ENCODE measurements around the gene CHKB. TPM values are rescaled to one million over a fixed set of nuclear protein-coding genes. Genes with fewer than 3 reads are reported as not detected.

Gene CHKB
- total RNA-seq, 2 experiments from 2014 or later: 101 to 111 TPM

DNA sequence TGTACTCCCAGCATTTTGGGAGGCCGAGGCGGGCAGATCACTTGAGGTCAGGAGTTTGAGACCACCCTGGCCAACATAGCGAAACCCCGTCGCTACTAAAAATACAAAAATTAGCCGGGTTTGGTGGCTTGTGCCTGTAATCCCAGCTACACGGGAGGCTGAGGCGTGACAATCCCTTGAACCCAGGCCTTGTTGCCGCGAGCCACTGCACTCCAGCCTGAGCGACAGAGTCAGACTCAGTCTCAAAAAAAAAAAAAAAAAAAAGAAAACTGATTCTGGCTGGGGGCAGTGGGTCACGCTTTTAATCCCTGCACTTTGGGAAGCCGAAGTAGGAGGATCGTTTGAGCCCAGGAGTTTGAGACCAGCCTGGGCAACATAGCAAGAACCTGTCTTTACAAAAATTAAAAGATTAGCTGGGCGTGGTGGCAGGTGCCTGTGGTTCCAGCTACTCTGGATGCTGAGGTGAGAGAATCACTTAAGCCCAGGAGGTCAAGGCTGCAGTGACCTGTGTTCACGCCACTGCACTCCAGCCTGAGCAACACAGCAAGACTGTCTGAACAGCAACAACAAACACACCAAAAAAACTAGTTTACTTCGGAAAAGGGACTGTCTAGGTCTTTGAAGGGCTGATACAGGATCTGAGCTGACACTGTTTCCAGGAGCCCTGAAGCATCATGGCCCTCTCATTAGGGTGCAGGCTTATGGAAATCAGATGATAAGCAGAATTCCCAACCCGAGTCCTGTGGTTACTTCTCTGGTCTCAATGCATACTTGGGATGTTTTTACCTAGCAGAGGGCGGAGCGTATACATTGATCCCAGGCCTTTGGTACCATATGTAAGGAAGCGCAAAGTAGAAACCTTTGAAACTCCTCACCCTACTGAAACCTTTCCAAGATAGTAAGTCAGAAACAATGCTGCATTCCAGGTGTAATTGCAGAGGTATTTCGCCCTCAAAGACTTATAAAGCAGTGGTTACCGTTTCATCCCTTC lies 1.8 kb upstream of the CHKB start:
- ChIA-PET CTCF (interaction anchor here (0.7 to 1.7 kb wide), 2 partner anchors 33 to 58 kb away, joined by 4 to 5 read pairs; no protein-coding TSS in a partner anchor), POLR2A (interaction anchor here (0.8 to 3.1 kb wide), 7 partner anchors 9 to 76 kb away, joined by 3 to 27 read pairs (median 5); partner anchors contain the start of genes LMF2, NCAPH2 and TYMP)
- no peak for DNase-seq
- Mint-ChIP-seq H3K27ac (no peak overlapping the region), H3K4me3 (peak overlapping the region; percentile 81), H3K4me1 (peaks cover 28% of the 10 kb centered on the region), H3K27me3 (no peaks in the 10 kb centered on the region), H3K36me3 (ENCODE audit: low read depth) (peaks cover 13% of the 10 kb centered on the region), H3K9me3 (no peaks in the 10 kb centered on the region)

DNA sequence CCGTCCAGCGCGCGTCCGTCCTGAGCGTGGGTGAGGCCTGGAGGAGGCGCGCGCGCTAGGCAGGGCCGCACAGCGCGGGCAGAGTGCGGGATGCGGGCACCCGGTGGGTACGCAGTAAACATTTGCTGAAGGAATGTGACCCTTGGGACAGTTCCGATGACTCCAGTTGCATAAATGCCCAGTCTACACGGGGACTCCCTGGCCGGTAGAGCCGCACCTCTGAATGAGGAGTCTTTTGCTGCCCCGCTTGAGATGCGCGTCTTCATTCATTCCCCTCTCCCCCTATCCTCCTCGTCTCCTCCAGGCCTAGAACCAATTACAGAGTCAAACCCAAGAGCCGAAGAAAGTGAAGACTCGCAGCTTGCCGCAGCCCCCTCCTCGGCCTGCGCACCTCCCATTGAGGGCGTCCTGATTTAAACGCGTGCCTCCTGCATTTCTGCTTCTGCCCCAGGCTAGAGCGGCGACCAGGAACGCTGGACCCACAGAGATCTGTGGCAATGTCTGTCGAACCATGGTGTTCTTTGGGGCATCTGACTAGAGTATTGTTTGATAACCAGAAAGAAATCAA lies 729 bp upstream of the CHKB start:
- Mint-ChIP-seq H3K4me1 (peaks cover 33% of the 10 kb centered on the region), H3K27ac (peak overlapping the region; percentile 54), H3K9me3 (no peaks in the 10 kb centered on the region), H3K4me3 (peak overlapping the region; percentile 81), H3K27me3 (no peaks in the 10 kb centered on the region), H3K36me3 (ENCODE audit: low read depth) (peaks cover 17% of the 10 kb centered on the region)
- DNase-seq: no peak
- CTCF ChIA-PET: interaction anchor here (0.7 to 2.7 kb wide), 5 partner anchors 32 to 242 kb away, joined by 4 to 13 read pairs (median 6); partner anchors contain the start of genes KLHDC7B and SCO2
- POLR2A ChIA-PET: interaction anchor here (0.6 to 3.1 kb wide), 18 partner anchors 10 to 397 kb away, joined by 3 to 51 read pairs (median 6); partner anchors contain the start of genes KLHDC7B, LMF2, NCAPH2 and SCO2

DNA sequence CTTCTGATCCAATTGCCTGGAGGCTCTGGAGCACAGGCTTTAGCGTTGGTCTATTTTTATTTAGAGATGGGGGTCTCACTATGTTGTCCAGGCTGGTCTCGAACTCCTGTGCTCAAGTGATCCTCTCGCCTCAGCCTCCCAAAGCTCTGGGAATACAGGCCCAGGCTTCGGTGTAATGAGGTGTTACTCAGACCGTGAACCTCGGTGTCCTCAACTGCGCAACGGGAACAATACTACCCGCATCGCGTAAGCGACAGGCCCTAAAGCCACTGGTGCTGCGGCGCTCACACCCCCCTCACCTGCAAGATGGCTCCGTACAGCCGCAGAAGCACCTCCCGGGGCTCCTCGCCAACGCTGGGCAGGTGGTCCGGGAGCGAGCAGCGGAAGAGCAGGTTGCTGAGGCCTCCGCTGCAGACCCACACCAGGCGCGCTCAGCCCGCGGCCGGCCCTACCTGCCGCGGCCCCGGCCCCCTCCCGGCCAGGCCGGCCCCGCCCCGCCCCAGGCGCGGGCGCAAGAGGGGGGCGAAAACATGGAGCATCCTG lies 628 bp downstream of the CHKB start:
- Mint-ChIP-seq H3K27me3 (no peaks in the 10 kb centered on the region), H3K27ac (peak overlapping the region; percentile 93), H3K9me3 (no peaks in the 10 kb centered on the region), H3K4me3 (peak overlapping the region; percentile 81), H3K4me1 (peaks cover 41% of the 10 kb centered on the region), H3K36me3 (ENCODE audit: low read depth) (peaks cover 21% of the 10 kb centered on the region)
- ChIA-PET POLR2A (interaction anchor here (0.6 to 3.1 kb wide), 23 partner anchors 9 to 338 kb away, joined by 3 to 51 read pairs (median 4); partner anchors contain the start of genes ARSA, KLHDC7B, LMF2 and MAPK8IP2), CTCF (interaction anchor here (0.6 to 2.7 kb wide), 8 partner anchors 11 to 240 kb away, joined by 3 to 13 read pairs (median 4); partner anchors contain the start of genes KLHDC7B and SCO2)
- DNase-seq: no peak

DNA sequence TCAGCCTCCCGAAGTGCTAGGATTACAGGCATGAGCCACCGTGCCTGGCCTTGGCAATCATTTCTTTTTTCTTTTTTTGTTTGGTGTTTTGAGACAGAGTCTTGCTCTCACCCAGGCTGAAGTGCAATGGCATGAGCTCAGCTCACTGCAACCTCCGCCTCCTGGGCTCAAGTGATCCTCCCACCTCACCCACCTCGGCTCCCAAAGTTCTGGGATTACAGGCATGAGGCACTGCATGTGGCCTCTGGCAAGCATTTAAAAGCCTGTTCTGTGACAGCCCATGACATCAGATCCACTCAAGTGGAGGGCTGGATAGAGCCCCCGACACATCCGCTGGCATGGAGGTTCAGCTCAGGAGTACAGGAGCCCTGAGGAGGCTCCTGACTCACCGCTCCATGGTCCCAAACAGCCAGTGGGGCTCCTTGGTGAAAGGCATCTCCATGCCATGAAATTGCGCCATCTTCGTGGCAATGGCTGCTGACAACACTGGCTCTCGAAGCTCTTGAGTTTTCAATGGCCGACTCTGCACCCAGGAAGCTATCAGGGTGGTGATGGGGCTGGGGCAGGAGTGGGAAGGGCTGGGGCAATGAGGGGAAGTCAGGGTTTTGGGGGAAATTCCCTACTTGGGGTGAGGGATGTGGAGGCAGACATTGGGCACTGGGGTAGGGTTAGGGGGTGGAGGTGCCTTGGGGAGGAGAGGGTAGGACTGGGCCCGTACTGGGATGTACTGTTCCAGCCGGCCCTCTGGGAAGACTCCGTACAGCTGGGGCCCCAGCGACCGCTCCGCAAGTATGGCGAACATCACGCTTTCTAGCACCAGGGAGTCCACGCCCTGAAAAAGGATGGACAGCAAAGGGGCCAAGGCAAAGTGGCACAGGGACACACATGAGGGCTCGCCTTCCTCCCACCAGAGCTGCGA lies 1.4 kb downstream of the CHKB start:
- peak overlapping the region; percentile 82 for H3K27ac Mint-ChIP-seq
- peak overlapping the region; percentile 81 for H3K4me3 Mint-ChIP-seq
- H3K27me3 Mint-ChIP-seq: no peaks in the 10 kb centered on the region
- peaks cover 43% of the 10 kb centered on the region for H3K4me1 Mint-ChIP-seq
- ChIA-PET CTCF (interaction anchor here (0.7 to 2.7 kb wide), 5 partner anchors 21 to 56 kb away, joined by 3 to 9 read pairs (median 3); partner anchors contain the start of gene SCO2), POLR2A (interaction anchor here (1.0 to 3.1 kb wide), 10 partner anchors 9 to 337 kb away, joined by 3 to 51 read pairs (median 10); partner anchors contain the start of genes LMF2, NCAPH2, SCO2 and SYCE3)
- no peak for DNase-seq
- no peaks in the 10 kb centered on the region for H3K9me3 Mint-ChIP-seq
- H3K36me3 Mint-ChIP-seq (ENCODE audit: low read depth): peaks cover 22% of the 10 kb centered on the region

DNA sequence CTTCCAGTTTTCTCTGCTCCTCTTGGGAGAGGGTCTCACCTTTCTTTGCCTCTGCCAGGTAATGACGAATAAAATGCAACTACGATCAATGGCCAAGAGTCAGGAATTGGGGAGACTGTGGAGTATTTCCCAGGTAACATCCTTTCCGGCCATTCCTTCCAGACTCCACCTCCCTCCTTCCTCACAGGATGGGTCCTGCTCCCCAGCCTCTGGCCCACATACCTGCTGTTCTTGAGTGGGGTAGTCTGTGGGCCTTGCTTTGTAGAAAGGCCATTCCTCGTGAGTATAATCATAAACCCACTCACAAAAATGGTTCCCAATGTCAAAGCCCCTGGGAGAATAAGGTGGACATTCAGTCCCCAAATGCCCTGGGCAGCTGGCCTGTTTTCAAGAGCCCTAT lies 2.9 kb downstream of the CHKB start:
- peaks cover 31% of the 10 kb centered on the region for H3K36me3 Mint-ChIP-seq (ENCODE audit: low read depth)
- peaks cover 43% of the 10 kb centered on the region for H3K4me1 Mint-ChIP-seq
- POLR2A ChIA-PET: interaction anchor here (1.6 to 1.7 kb wide), 2 partner anchors 13 to 29 kb away, joined by 5 to 7 read pairs; no protein-coding TSS in a partner anchor
- DNase-seq: no peak
- no peaks in the 10 kb centered on the region for H3K9me3 Mint-ChIP-seq
- CTCF ChIA-PET: no interaction called here
- H3K27me3 Mint-ChIP-seq: no peaks in the 10 kb centered on the region
- no peak overlapping the region for H3K4me3 Mint-ChIP-seq
- H3K27ac Mint-ChIP-seq: no peak overlapping the region

DNA sequence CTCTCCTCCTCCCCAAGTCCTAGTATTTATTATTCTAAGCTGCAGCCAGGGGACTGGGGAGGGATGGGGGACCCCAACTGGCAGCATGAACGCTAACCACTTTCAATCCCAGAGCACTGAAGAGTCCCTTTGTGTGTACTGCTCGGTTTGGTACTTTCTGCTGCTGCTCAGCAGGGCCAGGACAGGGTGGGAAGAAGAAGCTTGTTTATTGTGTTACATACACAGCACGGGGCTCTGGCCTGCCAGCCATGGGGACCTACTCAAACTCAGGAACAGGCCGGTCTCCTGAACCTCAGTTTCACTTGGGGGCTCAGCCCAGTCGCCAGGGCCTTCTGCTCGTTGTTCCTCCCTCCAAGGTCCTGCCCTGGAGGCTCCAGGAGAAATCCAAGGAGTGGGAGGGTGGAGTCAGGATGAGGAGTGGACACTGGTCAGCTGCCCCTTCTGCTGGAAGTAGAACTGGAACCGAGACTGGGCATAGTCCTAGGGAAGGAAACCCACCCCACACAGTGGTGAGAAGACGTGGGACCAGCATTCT lies 3.8 kb downstream of the CHKB start:
- no peak overlapping the region for H3K27ac Mint-ChIP-seq
- H3K36me3 Mint-ChIP-seq (ENCODE audit: low read depth): peaks cover 31% of the 10 kb centered on the region
- ChIA-PET POLR2A (interaction anchor here (1.2 to 2.2 kb wide), 4 partner anchors 13 to 53 kb away, joined by 5 to 14 read pairs (median 6); partner anchors contain the start of genes SCO2 and SYCE3), CTCF (interaction anchor here (0.8 to 1.9 kb wide), 2 partner anchors 14 to 30 kb away, joined by 3 to 4 read pairs; no protein-coding TSS in a partner anchor)
- H3K27me3 Mint-ChIP-seq: no peaks in the 10 kb centered on the region
- H3K9me3 Mint-ChIP-seq: no peaks in the 10 kb centered on the region
- H3K4me1 Mint-ChIP-seq: peaks cover 42% of the 10 kb centered on the region
- DNase-seq: no peak
- peak overlapping the region; percentile 13 for H3K4me3 Mint-ChIP-seq

DNA sequence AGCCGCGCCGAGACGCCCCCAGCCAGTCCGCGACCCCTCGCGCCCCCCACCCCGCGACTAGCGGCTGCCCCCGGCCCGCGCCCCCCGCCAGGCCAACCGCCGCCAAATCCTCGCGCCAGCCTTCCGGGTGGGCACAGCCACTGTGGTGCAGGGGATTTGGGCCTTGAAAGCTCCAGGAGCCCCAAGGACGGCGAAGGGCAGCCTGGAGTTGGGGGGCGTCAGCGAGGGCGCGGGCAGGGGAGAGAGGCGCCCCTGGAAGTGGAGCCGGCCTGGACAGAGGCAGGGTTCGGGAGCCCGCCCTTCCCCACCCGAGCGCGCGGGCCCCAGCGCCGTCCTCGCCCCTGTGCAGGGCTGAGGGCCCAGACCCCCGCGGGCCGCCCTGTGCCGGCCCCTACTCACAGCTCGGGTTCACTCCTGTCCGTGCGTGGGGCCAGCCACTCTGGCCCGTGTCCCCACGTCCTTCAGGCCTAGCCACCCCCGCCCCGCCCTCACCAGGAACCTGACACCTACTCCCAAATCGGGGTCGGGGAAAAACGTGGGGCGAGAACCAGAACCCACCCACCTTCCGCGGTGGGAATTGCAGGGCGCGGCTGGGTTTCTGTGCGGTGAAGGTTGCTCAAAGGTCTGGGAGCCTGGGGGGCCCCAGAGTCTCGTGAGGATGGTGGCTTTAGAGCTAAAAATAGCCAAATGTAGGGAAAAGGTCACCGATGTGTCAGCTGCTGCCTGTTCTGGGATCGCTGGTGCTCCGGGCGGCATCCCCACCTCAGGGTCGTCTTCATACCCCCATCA lies 4.5 kb downstream of the CHKB start, which contains the start of gene CPT1B:
Gene CPT1B (minus strand): TSS at position 441 of the 789 bp plus-strand sequence. CDS start 512 bp downstream, outside the sequence.
- H3K36me3 Mint-ChIP-seq (ENCODE audit: low read depth): peaks cover 31% of the 10 kb centered on the region
- POLR2A ChIA-PET: interaction anchor here (1.0 to 2.2 kb wide), 8 partner anchors 12 to 53 kb away, joined by 3 to 14 read pairs (median 6); partner anchors contain the start of genes KLHDC7B, SCO2 and SYCE3
- DNase-seq: no peak
- peaks cover 36% of the 10 kb centered on the region for H3K4me1 Mint-ChIP-seq
- H3K4me3 Mint-ChIP-seq: peak within 1 kb of the TSS; percentile 62
- no peaks in the 10 kb centered on the region for H3K27me3 Mint-ChIP-seq
- CTCF ChIA-PET: interaction anchor here (0.8 to 1.9 kb wide), 4 partner anchors 12 to 53 kb away, joined by 3 to 4 read pairs (median 4); partner anchors contain the start of gene SCO2
- H3K27ac Mint-ChIP-seq: peak within 1 kb of the TSS; percentile 35
- no peaks in the 10 kb centered on the region for H3K9me3 Mint-ChIP-seq

DNA sequence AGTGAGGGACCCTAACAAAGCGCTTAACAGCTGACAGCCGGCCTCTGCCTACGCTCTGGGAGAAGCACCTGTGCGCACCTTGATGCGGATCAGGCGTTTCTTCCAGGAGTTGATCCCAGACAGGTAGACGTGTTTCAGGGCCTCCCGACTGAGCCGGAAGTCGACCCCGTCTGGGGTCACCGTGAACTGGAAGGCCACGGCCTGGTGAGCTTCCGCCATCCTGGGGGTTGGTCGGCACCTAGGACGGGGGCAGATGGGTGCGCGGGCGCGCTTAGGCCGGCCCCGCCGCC lies 5.0 kb downstream of the CHKB start:
- no peak for DNase-seq
- peak overlapping the region; percentile 62 for H3K4me3 Mint-ChIP-seq
- ChIA-PET POLR2A (interaction anchor here (1.0 to 2.2 kb wide), 6 partner anchors 15 to 52 kb away, joined by 3 to 14 read pairs (median 6); partner anchors contain the start of genes KLHDC7B, SCO2, SYCE3 and TYMP), CTCF (interaction anchor here (1.1 to 3.7 kb wide), 4 partner anchors 12 to 52 kb away, joined by 3 to 18 read pairs (median 4); partner anchors contain the start of genes SCO2 and SYCE3)
- H3K27me3 Mint-ChIP-seq: no peaks in the 10 kb centered on the region
- H3K4me1 Mint-ChIP-seq: peaks cover 36% of the 10 kb centered on the region
- peak overlapping the region; percentile 35 for H3K27ac Mint-ChIP-seq
- peaks cover 34% of the 10 kb centered on the region for H3K36me3 Mint-ChIP-seq (ENCODE audit: low read depth)
- H3K9me3 Mint-ChIP-seq: no peaks in the 10 kb centered on the region

DNA sequence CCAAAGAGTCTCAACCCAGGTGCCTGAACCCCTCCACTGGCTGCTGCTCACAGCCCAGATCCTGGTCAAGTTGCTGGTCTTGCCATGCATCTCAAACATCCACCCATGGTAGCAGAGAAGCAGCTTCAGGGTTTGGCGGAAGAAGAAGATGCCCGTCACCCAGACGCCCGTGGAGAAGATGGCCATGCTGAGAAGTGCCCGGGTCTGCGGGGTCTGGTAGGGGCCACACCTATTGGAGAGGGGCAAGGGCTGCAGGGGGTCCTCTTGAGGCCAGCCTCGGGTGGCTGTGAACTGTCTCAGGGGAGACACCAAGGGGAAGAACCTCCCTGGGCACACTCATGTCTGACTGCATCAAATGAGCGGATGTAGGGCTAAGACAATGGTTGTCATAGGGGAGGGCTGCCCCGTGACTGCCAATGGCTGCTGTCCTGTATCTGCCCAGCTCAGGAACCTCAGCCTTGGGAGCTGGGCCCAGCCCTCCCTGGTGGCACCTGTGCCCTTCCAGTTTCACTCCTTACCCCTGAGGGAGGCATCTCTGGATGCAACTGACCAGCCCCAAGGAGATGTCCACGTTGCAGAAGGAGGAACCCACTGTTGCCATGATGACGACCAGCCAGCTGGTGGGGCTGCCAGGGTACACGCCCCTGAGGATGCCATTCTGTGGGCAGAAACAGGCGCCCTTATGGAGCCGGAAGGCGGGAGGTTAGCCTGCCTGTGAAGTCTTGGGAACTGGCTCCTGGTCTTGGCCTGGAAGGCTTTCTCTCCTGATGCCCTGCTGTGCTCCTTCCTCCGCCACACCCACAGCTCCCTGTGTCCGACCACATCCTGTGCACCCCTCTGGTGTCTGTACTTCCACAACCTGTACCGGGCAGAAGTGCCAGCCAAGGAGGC lies 5.6 kb downstream of the CHKB start:
- H3K27ac Mint-ChIP-seq: peak overlapping the region; percentile 35

More for the DNA sequence above, 5.6 kb downstream of the CHKB start:
- DNase-seq: peak; percentile 31
- H3K27me3 Mint-ChIP-seq: no peaks in the 10 kb centered on the region
- peaks cover 36% of the 10 kb centered on the region for H3K36me3 Mint-ChIP-seq (ENCODE audit: low read depth)
- H3K9me3 Mint-ChIP-seq: no peaks in the 10 kb centered on the region
- H3K4me1 Mint-ChIP-seq: peaks cover 36% of the 10 kb centered on the region
- H3K4me3 Mint-ChIP-seq: peak overlapping the region; percentile 62
- POLR2A ChIA-PET: interaction anchor here (1.0 to 2.2 kb wide), 6 partner anchors 14 to 51 kb away, joined by 3 to 14 read pairs (median 6); partner anchors contain the start of genes KLHDC7B, SCO2, SYCE3 and TYMP
- CTCF ChIA-PET: interaction anchor here (1.1 to 3.7 kb wide), 3 partner anchors 11 to 52 kb away, joined by 3 to 18 read pairs (median 4); partner anchors contain the start of genes SCO2 and SYCE3
